Esophagus squamous epithelium (tissue), 4 donors: Measurements from ENCODE around the gene RASA1.

Experiments
- POLR2A ChIP-seq, 4 donors: fragments of 450-650 bp; IDR thresholded peaks; one replicate each; pipeline ENCODE4 v1.6.1; 2017; ENCODE audit warnings: antibody characterized with exemption in 4 of 4, mild to moderate bottlenecking in 4 of 4, moderate library complexity in 3 of 4
- TF ChIP-seq, protein P1 (sequence below), 6 experiments: fragments of 450-650 bp in 4 of 6; fragments of 200-600 bp in 2 of 6; sonication (generic) in 2 of 6; IDR thresholded peaks; one replicate each; pipeline ENCODE4 v1.5.1; 2016 to 2019; ENCODE audit warnings: antibody characterized with exemption in 6 of 6, mild to moderate bottlenecking in 4 of 6, moderate library complexity in 4 of 6

DNA sequence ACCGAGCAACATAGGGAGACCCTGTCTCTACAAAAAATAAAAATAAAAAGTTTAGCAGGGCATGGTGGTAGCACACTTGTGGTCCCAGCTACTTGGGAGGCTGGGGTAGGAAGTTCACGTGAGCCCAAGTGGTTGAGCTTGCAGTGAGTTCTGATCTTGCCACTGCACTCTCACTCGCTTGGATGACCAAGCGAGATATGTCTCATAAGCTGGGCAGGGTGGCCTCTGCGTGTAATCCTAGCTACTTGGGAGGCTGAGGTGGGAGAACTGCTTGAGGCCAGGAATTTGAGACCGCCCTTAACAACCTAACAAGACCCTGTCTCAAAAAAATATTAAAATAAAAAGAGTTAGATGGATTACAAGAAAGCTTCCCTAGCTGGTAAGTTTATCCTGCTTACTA, 32.5 kb downstream of the RASA1 start:
- TF ChIP-seq, protein P1, sequence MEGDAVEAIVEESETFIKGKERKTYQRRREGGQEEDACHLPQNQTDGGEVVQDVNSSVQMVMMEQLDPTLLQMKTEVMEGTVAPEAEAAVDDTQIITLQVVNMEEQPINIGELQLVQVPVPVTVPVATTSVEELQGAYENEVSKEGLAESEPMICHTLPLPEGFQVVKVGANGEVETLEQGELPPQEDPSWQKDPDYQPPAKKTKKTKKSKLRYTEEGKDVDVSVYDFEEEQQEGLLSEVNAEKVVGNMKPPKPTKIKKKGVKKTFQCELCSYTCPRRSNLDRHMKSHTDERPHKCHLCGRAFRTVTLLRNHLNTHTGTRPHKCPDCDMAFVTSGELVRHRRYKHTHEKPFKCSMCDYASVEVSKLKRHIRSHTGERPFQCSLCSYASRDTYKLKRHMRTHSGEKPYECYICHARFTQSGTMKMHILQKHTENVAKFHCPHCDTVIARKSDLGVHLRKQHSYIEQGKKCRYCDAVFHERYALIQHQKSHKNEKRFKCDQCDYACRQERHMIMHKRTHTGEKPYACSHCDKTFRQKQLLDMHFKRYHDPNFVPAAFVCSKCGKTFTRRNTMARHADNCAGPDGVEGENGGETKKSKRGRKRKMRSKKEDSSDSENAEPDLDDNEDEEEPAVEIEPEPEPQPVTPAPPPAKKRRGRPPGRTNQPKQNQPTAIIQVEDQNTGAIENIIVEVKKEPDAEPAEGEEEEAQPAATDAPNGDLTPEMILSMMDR (IDR thresholded peaks at IDR 0.05) = no peak
- TF ChIP-seq POLR2A (IDR thresholded peaks at IDR 0.05) = no peak
